Stimulated activated CD8-positive, alpha-beta memory T cell treated with anti-CD3 and anti-CD28 coated beads, Interleukin-12 subunit alpha, Interleukin-12 subunit beta, amount 100 ng/mL, for 24 hours (primary cell): ENCODE measurements around the gene GYPC.

Source experiments
- DNase-seq: peaks from one replicate; pipeline ENCODE4 v3.0.0-alpha.2; 2020; ENCODE audit errors: extremely low read depth

The GYPC gene

GRCh38 chr2:126650994-126651393, 5.0 kb upstream of the GYPC start:
- no peak for DNase-seq

- no peak for DNase-seq
These were observed 3.6 kb upstream of the GYPC start for GRCh38 chr2:126652323-126652891.

GRCh38 chr2:126653109-126653508, 2.8 kb upstream of the GYPC start:
- no peak for DNase-seq

- DNase-seq: no peak
These were observed 2.2 kb upstream of the GYPC start for GRCh38 chr2:126653761-126654160.

- no peak for DNase-seq
These were observed 907 bp upstream of the GYPC start for GRCh38 chr2:126655051-126655450.

- DNase-seq: no peak
These were observed 631 bp downstream of the GYPC start for GRCh38 chr2:126656431-126657147.

GRCh38 chr2:126657148-126657635, 1.2 kb downstream of the GYPC start:
- no peak for DNase-seq

- DNase-seq: no peak
These were observed 1.8 kb downstream of the GYPC start for GRCh38 chr2:126657636-126658318.

- no peak for DNase-seq
These were observed 2.5 kb downstream of the GYPC start for GRCh38 chr2:126658319-126658904.

- DNase-seq: no peak
These were observed 3.1 kb downstream of the GYPC start for GRCh38 chr2:126658905-126659561.

GRCh38 chr2:126659562-126660467, 3.9 kb downstream of the GYPC start:
- DNase-seq: no peak

GRCh38 chr2:126660971-126661370, 5.0 kb downstream of the GYPC start:
- DNase-seq: no peak

- DNase-seq: no peak
These were observed 5.9 kb downstream of the GYPC start for GRCh38 chr2:126661702-126662500.

- DNase-seq: no peak
These were observed 6.7 kb downstream of the GYPC start for GRCh38 chr2:126662621-126663020.

GRCh38 chr2:126663184-126663963, 7.4 kb downstream of the GYPC start:
- no peak for DNase-seq

- no peak for DNase-seq
These were observed 8.3 kb downstream of the GYPC start for GRCh38 chr2:126664234-126664633.

GRCh38 chr2:126664639-126665038, 8.7 kb downstream of the GYPC start:
- DNase-seq: no peak

- no peak for DNase-seq
These were observed 9.5 kb downstream of the GYPC start for GRCh38 chr2:126665483-126665882.

- no peak for DNase-seq
These were observed 12.3 kb downstream of the GYPC start for GRCh38 chr2:126668254-126668653.
